ENCODE measurements around the gene FSTL1. TPM values are rescaled to one million over a fixed set of nuclear protein-coding genes. Genes with fewer than 3 reads are reported as not detected.

Gene FSTL1
- polyA plus RNA-seq (2012; ENCODE audit: insufficient read depth, insufficient read length, low read depth) = 0.28 TPM

- Histone ChIP-seq H3K27me3 (peaks cover 44% of the 10 kb centered on the region), H3K9me3 (no peaks in the 10 kb centered on the region), H3K4me1 (no peaks in the 10 kb centered on the region), H3K4me3 (ENCODE audit: low read depth, low read length) (peak within 1 kb of the TSS; percentile 57), H3K36me3 (no peaks in the 10 kb centered on the region)
- TF ChIP-seq CTCF (IDR thresholded peaks at IDR 0.05; ENCODE audit: low read depth, low read length) = no peak
- DNase-seq = peak; percentile 29
These were observed at the start of gene FSTL1 for GRCh38 chr3:120450600-120451271. TSS of gene FSTL1 (minus strand) at chr3:120450992. CDS start at chr3:120450746, 246 bp downstream.

- Histone ChIP-seq H3K36me3 (no peaks in the 10 kb centered on the region), H3K4me1 (no peaks in the 10 kb centered on the region), H3K27me3 (peaks cover 3% of the 10 kb centered on the region; the same call in 1 of the 2 replicates), H3K9me3 (0 out of 2 replicates have a peak, but pooled peaks cover 3% of the 10 kb centered on the region), H3K4me3 (ENCODE audit: low read depth, low read length) (no peak overlapping the region)
- no peak for DNase-seq
- TF ChIP-seq CTCF (IDR thresholded peaks at IDR 0.05; ENCODE audit: low read depth, low read length) = no peak
These were observed 48.0 kb upstream of the FSTL1 start for GRCh38 chr3:120498556-120499346.

GRCh38 chr3:120497818-120498217 is 47.0 kb upstream of the FSTL1 start:
- no peak for DNase-seq

GRCh38 chr3:120497336-120497735 is 46.5 kb upstream of the FSTL1 start:
- no peak overlapping the region for H3K4me3 ChIP-seq (ENCODE audit: low read depth, low read length)
- peaks cover 3% of the 10 kb centered on the region; the same call in 1 of the 2 replicates for H3K27me3 ChIP-seq
- no peaks in the 10 kb centered on the region for H3K4me1 ChIP-seq
- H3K9me3 ChIP-seq = 0 out of 2 replicates have a peak, but pooled peaks cover 3% of the 10 kb centered on the region
- TF ChIP-seq CTCF (IDR thresholded peaks at IDR 0.05; ENCODE audit: low read depth, low read length) = no peak
- no peak for DNase-seq
- no peaks in the 10 kb centered on the region for H3K36me3 ChIP-seq

More at GRCh38 chr3:120497818-120498217, 47.0 kb upstream of the FSTL1 start:
- Histone ChIP-seq H3K4me3 (ENCODE audit: low read depth, low read length) (no peak overlapping the region), H3K4me1 (no peaks in the 10 kb centered on the region), H3K9me3 (0 out of 2 replicates have a peak, but pooled peaks cover 3% of the 10 kb centered on the region), H3K27me3 (peaks cover 3% of the 10 kb centered on the region; the same call in 1 of the 2 replicates), H3K36me3 (no peaks in the 10 kb centered on the region)
- TF ChIP-seq CTCF (IDR thresholded peaks at IDR 0.05; ENCODE audit: low read depth, low read length) = no peak

- no peak overlapping the region for H3K4me3 ChIP-seq (ENCODE audit: low read depth, low read length)
- no peaks in the 10 kb centered on the region for H3K36me3 ChIP-seq
- no peak for TF ChIP-seq CTCF (IDR thresholded peaks at IDR 0.05; ENCODE audit: low read depth, low read length)
- 0 out of 2 replicates have a peak, but pooled peaks cover 3% of the 10 kb centered on the region for H3K9me3 ChIP-seq
- no peaks in the 10 kb centered on the region for H3K4me1 ChIP-seq
- peak; percentile 18 for DNase-seq
- H3K27me3 ChIP-seq = peaks cover 3% of the 10 kb centered on the region; the same call in 1 of the 2 replicates
These were observed 45.6 kb upstream of the FSTL1 start for GRCh38 chr3:120496278-120497002.

Measured in BE2C (cell line).